HG03135 (cell line): ENCODE measurements around the gene LCE1F.

Experiments used
- ATAC-seq: cut with Tn5 transposase; IDR thresholded peaks from one replicate; pipeline ENCODE4 v1.9.1; 2021; ENCODE audit warnings: mild to moderate bottlenecking, moderate library complexity; ENCODE audit not compliant: unreplicated experiment

LCE1F gene

GRCh38 chr1:152770411-152770810 is 4.5 kb upstream of the LCE1F start:
- no peak for ATAC-seq

GRCh38 chr1:152776361-152776760 is 1.4 kb downstream of the LCE1F start:
- no peak for ATAC-seq

GRCh38 chr1:152777510-152778137 is 2.7 kb downstream of the LCE1F start:
- no peak for ATAC-seq

DNA sequence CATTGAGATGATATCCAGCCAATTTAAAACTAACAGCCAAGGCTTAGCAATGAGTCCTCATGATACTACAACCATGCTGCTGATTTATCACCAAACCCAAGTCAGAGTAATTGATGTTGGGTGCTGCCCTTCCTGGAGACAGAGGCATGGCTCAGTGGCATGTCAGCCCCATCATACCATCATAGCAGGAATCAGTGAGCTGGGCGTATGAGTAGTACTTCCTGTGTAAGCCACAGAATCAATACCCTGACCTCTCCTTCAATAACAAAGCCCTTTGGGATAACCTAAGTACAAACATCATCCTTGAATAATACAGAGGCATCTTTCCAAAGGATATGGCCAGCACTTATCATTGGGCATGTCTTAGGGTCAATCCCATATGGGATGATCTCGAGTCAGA is 8.2 kb downstream of the LCE1F start:
- ATAC-seq, result no peak

GRCh38 chr1:152786077-152786476 is 11.1 kb downstream of the LCE1F start, which contains the start of gene LCE1E:
LCE1E (plus strand) TSS chr1:152786257; CDS start chr1:152787300, 1,043 bp downstream.
- ATAC-seq, result no peak

DNA sequence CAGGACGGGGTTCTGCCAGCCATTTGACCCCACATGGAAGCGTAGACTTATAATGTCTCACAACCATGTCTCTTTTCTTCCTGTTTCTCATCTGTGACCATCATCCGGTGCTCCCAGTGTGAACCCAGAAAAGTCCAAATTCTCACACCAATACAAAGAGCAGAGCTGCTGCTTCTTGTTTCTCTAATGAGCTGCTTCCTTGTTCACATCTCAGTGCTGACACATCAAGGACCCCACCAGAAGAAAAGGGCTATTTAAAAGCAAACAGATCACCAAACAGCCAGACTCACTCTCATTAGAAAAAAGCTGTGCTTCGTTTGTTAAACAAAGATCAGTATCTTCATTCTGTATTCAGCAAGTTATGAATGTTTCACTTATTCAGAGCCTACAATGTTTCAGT is 20.7 kb downstream of the LCE1F start:
- no peak for ATAC-seq

- no peak for ATAC-seq
These were observed 21.5 kb downstream of the LCE1F start, which contains the start of gene LCE1D for GRCh38 chr1:152796421-152796820. LCE1D (plus strand) TSS chr1:152796721; CDS start chr1:152797795, 1,074 bp downstream.

DNA sequence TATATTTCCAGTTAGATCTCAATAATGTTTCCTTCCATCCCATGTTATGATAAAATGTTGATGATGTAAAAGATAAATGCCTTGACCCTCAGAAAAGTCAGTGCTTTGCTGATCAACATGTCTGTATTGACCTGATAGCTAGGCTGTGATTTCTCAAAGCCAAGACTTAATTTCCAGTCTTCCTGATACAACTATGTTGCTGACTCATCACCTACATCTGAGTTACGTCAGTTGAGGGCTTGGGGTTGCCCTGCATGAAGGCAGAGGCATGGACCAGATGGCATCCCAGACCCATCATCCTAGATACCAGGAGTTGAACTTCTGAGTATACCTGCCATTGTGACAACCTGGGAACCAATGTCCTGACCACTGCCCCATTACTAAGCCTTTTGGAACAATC is 26.4 kb downstream of the LCE1F start:
- no peak for ATAC-seq

- ATAC-seq, result no peak
These were observed 31.6 kb downstream of the LCE1F start, which contains the start of gene LCE1C for GRCh38 chr1:152806576-152806975. LCE1C (minus strand) TSS chr1:152806651; CDS start chr1:152805478, 1,173 bp downstream.

DNA sequence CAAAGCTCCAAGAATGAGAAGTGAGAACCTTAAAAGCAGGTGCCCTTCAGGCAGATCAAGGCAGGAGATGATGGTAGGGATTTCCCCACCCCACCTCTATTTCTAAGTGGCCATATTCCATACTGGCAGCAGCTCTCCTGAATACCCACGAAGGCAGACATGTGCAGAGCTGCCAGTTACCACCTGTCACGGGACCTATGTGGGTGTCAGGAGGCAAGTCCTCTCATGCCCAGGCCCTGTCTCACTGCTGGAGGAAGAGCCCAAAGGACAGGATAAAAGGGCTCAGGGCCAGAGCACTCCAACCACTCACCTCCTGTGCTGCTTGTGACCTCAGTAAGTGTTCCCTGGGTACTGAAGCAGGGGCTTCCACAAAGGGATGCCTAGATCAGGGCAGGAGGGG is 36.1 kb downstream of the LCE1F start:
- ATAC-seq, result no peak

DNA sequence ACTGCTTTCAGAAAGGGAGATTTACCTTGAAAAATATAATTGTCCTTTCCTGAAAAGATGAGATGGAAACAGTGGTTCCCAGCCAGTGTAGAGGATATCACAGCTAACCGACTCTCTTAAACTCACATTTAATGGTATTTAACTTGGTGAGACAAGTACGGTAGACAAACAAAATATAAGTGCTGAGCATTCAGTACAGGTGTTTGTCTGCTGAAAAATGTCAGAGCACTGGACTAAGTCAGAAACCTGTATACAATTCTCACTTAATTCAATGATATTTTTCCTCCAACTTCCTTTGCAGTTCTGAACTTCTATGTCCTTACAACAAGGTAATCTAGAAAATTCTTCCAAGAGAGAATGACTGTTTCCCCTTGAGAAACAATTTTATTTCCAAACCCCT is 36.7 kb downstream of the LCE1F start, which contains the start of gene LCE1B:
Gene LCE1B, plus strand, starts transcription at position 301 of the 400 bp plus-strand sequence. CDS start 476 bp downstream, outside the sequence.
- no peak for ATAC-seq

DNA sequence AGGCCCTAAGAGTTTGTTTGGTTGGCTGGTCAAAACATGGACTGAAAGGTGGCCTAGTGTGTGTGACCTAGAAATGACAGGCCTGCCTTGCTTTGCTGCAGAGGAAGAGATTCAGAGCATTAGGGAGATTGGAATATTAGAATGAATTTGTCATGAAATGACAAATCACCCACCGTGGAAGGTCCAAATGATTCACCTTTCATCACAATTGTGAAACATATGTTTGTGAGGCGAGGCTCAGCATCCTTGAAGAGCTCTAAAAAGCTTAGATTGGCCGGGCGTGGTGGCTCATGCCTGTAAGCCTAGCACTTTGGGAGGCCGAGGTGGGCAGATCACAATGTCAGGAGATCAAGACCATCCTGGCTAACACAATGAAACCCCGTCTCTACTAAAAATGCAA is 42.4 kb downstream of the LCE1F start:
- no peak for ATAC-seq

- ATAC-seq, result no peak
These were observed 48.4 kb downstream of the LCE1F start for GRCh38 chr1:152823294-152823693.

DNA sequence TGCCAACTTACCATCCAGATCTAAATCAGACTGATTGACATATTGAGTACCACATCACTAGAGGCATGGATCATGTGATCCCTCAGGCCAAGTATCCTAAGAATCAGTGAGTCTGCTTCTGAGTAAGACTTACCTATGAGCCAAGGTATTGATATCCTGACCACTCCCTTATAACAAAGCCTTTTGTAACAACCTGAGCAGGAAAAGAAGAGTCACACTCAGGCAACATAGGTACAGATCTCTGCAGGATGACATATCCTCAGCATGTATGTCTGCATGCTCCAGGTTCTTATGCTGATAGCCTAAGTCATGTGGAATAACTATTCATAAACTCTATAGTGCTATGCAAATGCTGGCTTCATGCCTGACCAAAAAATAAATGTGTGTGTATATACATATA is 50.0 kb downstream of the LCE1F start:
- ATAC-seq, result no peak
